SU-DHL-6 (cell line): ENCODE results near the gene CACNG5.

ENCODE experiments used
- H2AFZ ChIP-seq: fragments of 200-600 bp; sonication (generic); 2 replicates; pipeline ENCODE4 v1.6.1; 2014; ENCODE audit warnings: low read depth, mild to moderate bottlenecking, moderate library complexity, mixed read lengths, antibody characterized with exemption, low read length; ENCODE audit not compliant: severe bottlenecking
- H3F3A ChIP-seq: fragments of 200-600 bp; shearing (Covaris generic); 2 replicates; pipeline ENCODE4 v1.6.0; 2016; ENCODE audit warnings: antibody characterized with exemption, mild to moderate bottlenecking; ENCODE audit not compliant: insufficient read depth
- H3K27ac ChIP-seq: fragments of 200-600 bp; sonication (generic); 2 replicates; pipeline ENCODE4 v1.5.1; 2016; ENCODE audit warnings: low read depth, mild to moderate bottlenecking, low read length, moderate library complexity, mixed read lengths
- H3K27me3 ChIP-seq: fragments of 200-600 bp; sonication (generic), shearing (Covaris generic); 2 replicates; pipeline ENCODE4 v1.6.0; 2014; ENCODE audit warnings: mild to moderate bottlenecking, low read length
- H3K36me3 ChIP-seq: fragments of 200-600 bp; sonication (generic); 2 replicates; pipeline ENCODE4 v1.6.1; 2014; ENCODE audit warnings: mild to moderate bottlenecking, low read length, mixed read lengths
- H3K4me2 ChIP-seq: fragments of 300-600, 200-600 bp; shearing (Covaris generic), sonication (generic); 2 replicates; pipeline ENCODE4 v1.6.0; 2014; ENCODE audit warnings: low read length, low read depth, mild to moderate bottlenecking; ENCODE audit not compliant: poor library complexity, severe bottlenecking
- H3K4me3 ChIP-seq: fragments of 200-600 bp; sonication (generic); 2 replicates; pipeline ENCODE4 v1.5.1; 2014; ENCODE audit warnings: antibody characterized with exemption, low read length, mild to moderate bottlenecking, mixed read lengths; ENCODE audit not compliant: insufficient read depth, poor library complexity, severe bottlenecking
- H3K79me2 ChIP-seq: fragments of 200-600 bp; sonication (generic); 2 replicates; pipeline ENCODE4 v1.6.1; 2014; ENCODE audit warnings: mild to moderate bottlenecking, low read length, moderate library complexity; ENCODE audit not compliant: insufficient read depth
- H3K9ac ChIP-seq: fragments of 200-600 bp; sonication (generic); 2 replicates; pipeline ENCODE4 v1.7.0; 2014; ENCODE audit warnings: mild to moderate bottlenecking, low read length
- H3K9me2 ChIP-seq: fragments of 200-600 bp; sonication (generic); replicated peaks from 2 replicates; pipeline ENCODE4 v1.6.1; 2014; ENCODE audit warnings: low read length; ENCODE audit not compliant: insufficient read depth
- H3K9me3 ChIP-seq: fragments of 200-600 bp; sonication (generic); 2 replicates; pipeline ENCODE4 v1.6.1; 2014; ENCODE audit warnings: low read length, mixed read lengths; ENCODE audit not compliant: insufficient read depth
- H4K20me1 ChIP-seq: fragments of 200-600 bp; sonication (generic); 2 replicates; pipeline ENCODE4 v1.6.1; 2014; ENCODE audit warnings: low read depth, mild to moderate bottlenecking, antibody characterized with exemption, low read length, moderate library complexity, mixed read lengths
- CTCF ChIP-seq: fragments of 200-600 bp; sonication (generic); IDR thresholded peaks from one replicate; pipeline ENCODE4 v1.5.1; 2017; ENCODE audit warnings: antibody characterized with exemption, mild to moderate bottlenecking, low read length, moderate library complexity; ENCODE audit not compliant: insufficient read depth, poor library complexity, severe bottlenecking
- EZH2phosphoT487 ChIP-seq: fragments of 200-600 bp; sonication (generic), shearing (Covaris generic); conservative IDR thresholded peaks from 2 replicates; pipeline ENCODE4 v1.6.1; 2018; ENCODE audit warnings: mild to moderate bottlenecking, antibody characterized with exemption, low read length, moderate library complexity, mixed read lengths

CACNG5 gene

DNA sequence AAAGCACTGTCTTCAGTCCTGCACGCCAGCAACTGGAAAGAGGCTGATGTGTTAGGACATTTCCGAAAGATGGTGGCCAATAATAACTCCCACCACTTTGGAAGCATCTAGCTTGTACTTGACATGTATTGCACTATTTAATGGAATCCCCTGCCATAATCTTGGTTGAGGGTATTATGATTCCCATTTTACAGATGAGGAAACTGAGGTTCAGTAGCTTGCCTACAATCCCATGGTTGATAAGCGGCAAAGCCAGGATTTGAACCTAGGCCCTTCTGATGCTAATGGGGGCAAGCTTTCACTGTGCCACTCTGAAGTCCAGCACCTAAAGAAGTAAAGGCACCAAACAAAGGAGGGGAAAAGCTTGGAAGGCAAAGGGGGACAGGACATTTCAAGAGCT is 8.0 kb downstream of the CACNG5 start:
- H3K9me3 ChIP-seq: 0 out of 2 replicates have a peak, but pooled peaks cover 5% of the 10 kb centered on the region
- no peak for TF ChIP-seq EZH2phosphoT487
- TF ChIP-seq CTCF: no peak
- no peak overlapping the region for H3K4me3 ChIP-seq
- no peaks in the 10 kb centered on the region for H3K9me2 ChIP-seq
- H3F3A ChIP-seq: no peaks in the 10 kb centered on the region
- H3K4me2 ChIP-seq: no peak overlapping the region
- H3K27ac ChIP-seq: no peak overlapping the region
- no peak overlapping the region for H2AFZ ChIP-seq
- H3K79me2 ChIP-seq: no peaks in the 10 kb centered on the region
- H4K20me1 ChIP-seq: no peaks in the 10 kb centered on the region
- H3K36me3 ChIP-seq: no peaks in the 10 kb centered on the region
- H3K27me3 ChIP-seq: no peaks in the 10 kb centered on the region
- no peak overlapping the region for H3K9ac ChIP-seq

GRCh38 chr17:66843627-66844026 is 8.7 kb downstream of the CACNG5 start:
- no peaks in the 10 kb centered on the region for H4K20me1 ChIP-seq
- no peaks in the 10 kb centered on the region for H3K36me3 ChIP-seq
- H2AFZ ChIP-seq: no peak overlapping the region
- 0 out of 2 replicates have a peak, but pooled peaks cover 5% of the 10 kb centered on the region for H3K9me3 ChIP-seq
- no peak for TF ChIP-seq EZH2phosphoT487
- no peak for TF ChIP-seq CTCF
- H3K9ac ChIP-seq: no peak overlapping the region
- no peaks in the 10 kb centered on the region for H3K79me2 ChIP-seq
- H3K27ac ChIP-seq: no peak overlapping the region
- no peaks in the 10 kb centered on the region for H3K27me3 ChIP-seq
- no peak overlapping the region for H3K4me2 ChIP-seq
- no peaks in the 10 kb centered on the region for H3F3A ChIP-seq
- H3K9me2 ChIP-seq: no peaks in the 10 kb centered on the region
- no peak overlapping the region for H3K4me3 ChIP-seq

DNA sequence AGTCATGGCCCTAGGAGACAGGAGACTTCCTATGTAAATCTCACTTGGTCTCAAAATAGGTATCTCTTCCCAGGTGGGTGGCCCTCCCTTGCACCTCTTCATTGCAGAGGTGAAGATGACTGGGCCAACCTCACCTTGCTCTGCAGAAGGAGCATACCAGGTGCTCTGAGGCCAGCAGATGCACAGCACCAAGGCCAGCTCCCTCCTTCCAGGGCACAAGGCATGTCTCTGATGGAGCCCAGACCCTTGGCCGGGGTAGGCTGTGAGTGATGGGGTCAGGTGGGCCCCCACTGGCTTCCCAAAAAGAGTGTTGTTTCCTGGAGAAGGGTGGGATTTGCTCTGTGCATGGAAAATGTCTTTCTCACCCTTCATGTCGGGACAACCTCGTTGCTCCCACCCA is 12.8 kb downstream of the CACNG5 start:
- H3K9me2 ChIP-seq: no peaks in the 10 kb centered on the region
- H3F3A ChIP-seq: no peaks in the 10 kb centered on the region
- no peaks in the 10 kb centered on the region for H3K79me2 ChIP-seq
- no peaks in the 10 kb centered on the region for H3K36me3 ChIP-seq
- 0 out of 2 replicates have a peak, but pooled peaks cover 5% of the 10 kb centered on the region for H3K9me3 ChIP-seq
- H3K9ac ChIP-seq: no peak overlapping the region
- no peak overlapping the region for H3K4me3 ChIP-seq
- TF ChIP-seq EZH2phosphoT487 (no peak), CTCF (no peak)
- no peak overlapping the region for H2AFZ ChIP-seq
- H3K27me3 ChIP-seq: no peaks in the 10 kb centered on the region
- no peaks in the 10 kb centered on the region for H4K20me1 ChIP-seq
- no peak overlapping the region for H3K4me2 ChIP-seq
- H3K27ac ChIP-seq: no peak overlapping the region
